Large intestine (tissue), 3 donors: ENCODE results near the gene HADHA. TPM values are rescaled to one million over a fixed set of nuclear protein-coding genes. Genes with fewer than 3 reads are reported as not detected.
A peak's percentile ranks its signal among the peaks of the same experiment; 100 is the strongest.

ENCODE experiments used
- DNase-seq, 2 donors: peaks; one replicate each; pipeline versions ENCODE4 v3.0.0 to v3.0.0-alpha.2; 2013
- H3K27ac ChIP-seq: one replicate; pipeline ENCODE4 v1.5.1; 2013; ENCODE audit warnings: low read length
- H3K27me3 ChIP-seq: 2 replicates; pipeline ENCODE4 v1.6.1; 2013; ENCODE audit warnings: low read length; ENCODE audit not compliant: control insufficient read depth, insufficient read depth
- H3K36me3 ChIP-seq: 2 replicates; pipeline ENCODE4 v1.6.1; 2013; ENCODE audit warnings: low read length; ENCODE audit not compliant: control insufficient read depth, insufficient read depth
- H3K4me1 ChIP-seq: one replicate; pipeline ENCODE4 v1.6.1; 2013; ENCODE audit warnings: low read length; ENCODE audit not compliant: control insufficient read depth, insufficient read depth
- H3K4me3 ChIP-seq: one replicate; pipeline ENCODE4 v1.5.1; 2013; ENCODE audit warnings: low read length
- H3K9me3 ChIP-seq: one replicate; pipeline ENCODE4 v1.6.1; 2013; ENCODE audit warnings: mild to moderate bottlenecking, low read depth, low read length, moderate library complexity; ENCODE audit not compliant: control insufficient read depth
- WGBS: methylation state at CpG from one replicate; pipeline ENCODE4 v1.1.5; 2013; ENCODE audit warnings: low lambda C conversion rate; ENCODE audit not compliant: insufficient coverage; 5-methylcytosine and 5-hydroxymethylcytosine counted together
- polyA plus RNA-seq: library from polyadenylated mRNA; unstranded; fragments of 120-200 nt; gene quantifications from one replicate; pipeline ENCODE4 v1.2.1, GENCODE V29; 2013

The HADHA gene
- polyA plus RNA-seq, 1 donor: 219 TPM

- H3K9me3 ChIP-seq: no peaks in the 10 kb centered on the region
- 90% methylated on average over 3 of the region's 20 CpGs for WGBS
- no peak overlapping the region for H3K27ac ChIP-seq
Measured at GRCh38 chr2:26185304-26185928, 59.0 kb downstream of the HADHA start.

GRCh38 chr2:26184555-26185303 is 59.7 kb downstream of the HADHA start:
- no CpG with 5 or more reads among the region's 114 CpGs for WGBS
- Histone ChIP-seq H3K4me3 (peak overlapping the region; percentile 48), H3K9me3 (no peaks in the 10 kb centered on the region), H3K36me3 (peaks cover 8% of the 10 kb centered on the region), H3K4me1 (peaks cover 3% of the 10 kb centered on the region), H3K27me3 (peaks cover 25% of the 10 kb centered on the region), H3K27ac (no peak overlapping the region)
- DNase-seq: peak; percentile 89 to 90

More at GRCh38 chr2:26185304-26185928, 59.0 kb downstream of the HADHA start:
- peaks cover 14% of the 10 kb centered on the region for H3K36me3 ChIP-seq
- peak overlapping the region; percentile 43 for H3K4me3 ChIP-seq
- H3K4me1 ChIP-seq: peaks cover 3% of the 10 kb centered on the region
- no peak for DNase-seq
- H3K27me3 ChIP-seq: peaks cover 20% of the 10 kb centered on the region

- no peak overlapping the region for H3K27ac ChIP-seq
Measured at GRCh38 chr2:26184121-26184520, 60.3 kb downstream of the HADHA start.

GRCh38 chr2:26182887-26183630 is 61.4 kb downstream of the HADHA start:
- no peak overlapping the region for H3K4me3 ChIP-seq
- peaks cover 30% of the 10 kb centered on the region for H3K27me3 ChIP-seq
- H3K9me3 ChIP-seq: no peaks in the 10 kb centered on the region
- DNase-seq: no peak
- H3K4me1 ChIP-seq: peaks cover 9% of the 10 kb centered on the region
- H3K27ac ChIP-seq: no peak overlapping the region
- no CpG with 5 or more reads among the region's 11 CpGs for WGBS
- no peaks in the 10 kb centered on the region for H3K36me3 ChIP-seq

More at GRCh38 chr2:26184121-26184520, 60.3 kb downstream of the HADHA start:
- no peak for DNase-seq
- Histone ChIP-seq H3K4me1 (peaks cover 6% of the 10 kb centered on the region), H3K27me3 (peaks cover 30% of the 10 kb centered on the region), H3K36me3 (peaks cover 4% of the 10 kb centered on the region), H3K9me3 (no peaks in the 10 kb centered on the region), H3K4me3 (peak overlapping the region; percentile 48)
- WGBS: no CpG with 5 or more reads among the region's 34 CpGs

GRCh38 chr2:26182441-26182840 is 62.0 kb downstream of the HADHA start:
- no peak overlapping the region for H3K27ac ChIP-seq
- peaks cover 30% of the 10 kb centered on the region for H3K27me3 ChIP-seq
- no peaks in the 10 kb centered on the region for H3K9me3 ChIP-seq
- H3K4me1 ChIP-seq: peaks cover 9% of the 10 kb centered on the region
- H3K4me3 ChIP-seq: no peak overlapping the region
- no peaks in the 10 kb centered on the region for H3K36me3 ChIP-seq
- no peak for DNase-seq
- no CpG with 5 or more reads among the region's 5 CpGs for WGBS

GRCh38 chr2:26179446-26179913 is 65.0 kb downstream of the HADHA start:
- Histone ChIP-seq H3K9me3 (no peaks in the 10 kb centered on the region), H3K27me3 (peaks cover 41% of the 10 kb centered on the region), H3K36me3 (no peaks in the 10 kb centered on the region), H3K4me3 (peak overlapping the region; percentile 51), H3K27ac (no peak overlapping the region), H3K4me1 (peaks cover 6% of the 10 kb centered on the region)
- no CpG with 5 or more reads among the region's 12 CpGs for WGBS
- DNase-seq: no peak

GRCh38 chr2:26178746-26179436 is 65.5 kb downstream of the HADHA start:
- H3K9me3 ChIP-seq: peaks cover 3% of the 10 kb centered on the region
- peak overlapping the region; percentile 51 for H3K4me3 ChIP-seq
- H3K36me3 ChIP-seq: no peaks in the 10 kb centered on the region
- peaks cover 6% of the 10 kb centered on the region for H3K4me1 ChIP-seq
- WGBS: no CpG with 5 or more reads among the region's 48 CpGs
- peak in 1 of 2 donors; percentile 62 for DNase-seq
- peaks cover 46% of the 10 kb centered on the region for H3K27me3 ChIP-seq
- H3K27ac ChIP-seq: no peak overlapping the region

- Histone ChIP-seq H3K27ac (no peak overlapping the region), H3K9me3 (peaks cover 3% of the 10 kb centered on the region), H3K4me3 (peak overlapping the region; percentile 51), H3K36me3 (no peaks in the 10 kb centered on the region), H3K4me1 (peaks cover 9% of the 10 kb centered on the region), H3K27me3 (peaks cover 46% of the 10 kb centered on the region)
- no CpG with 5 or more reads among the region's 3 CpGs for WGBS
- no peak for DNase-seq
Measured at GRCh38 chr2:26178246-26178645, 66.2 kb downstream of the HADHA start.

- WGBS: no CpG with 5 or more reads among the region's 7 CpGs
- peaks cover 48% of the 10 kb centered on the region for H3K27me3 ChIP-seq
- peaks cover 9% of the 10 kb centered on the region for H3K4me1 ChIP-seq
- no peak overlapping the region for H3K4me3 ChIP-seq
- DNase-seq: no peak
- no peaks in the 10 kb centered on the region for H3K36me3 ChIP-seq
- H3K27ac ChIP-seq: no peak overlapping the region
- H3K9me3 ChIP-seq: peaks cover 3% of the 10 kb centered on the region
Measured at GRCh38 chr2:26177122-26177521, 67.3 kb downstream of the HADHA start.

GRCh38 chr2:26176279-26176615 is 68.2 kb downstream of the HADHA start:
- H3K4me3 ChIP-seq: no peak overlapping the region
- H3K27ac ChIP-seq: no peak overlapping the region
- no peaks in the 10 kb centered on the region for H3K36me3 ChIP-seq
- peaks cover 7% of the 10 kb centered on the region for H3K9me3 ChIP-seq
- peaks cover 54% of the 10 kb centered on the region for H3K27me3 ChIP-seq
- DNase-seq: no peak
- no CpG with 5 or more reads among the region's 11 CpGs for WGBS
- peaks cover 9% of the 10 kb centered on the region for H3K4me1 ChIP-seq
